Stimulated activated CD4-positive, alpha-beta T cell treated with anti-CD3 and anti-CD28 coated beads, Interleukin-15, amount 100 ng/mL, for 48 hours (primary cell): ENCODE measurements around the gene ITPKB.
"Not testable (repeated sequence)": the region's sequence is repeated elsewhere in the genome, so short reads cannot be mapped to it uniquely, and the experiment has no call there.

Source experiments
- DNase-seq, 2 donors: peaks; one replicate each; pipeline ENCODE4 v3.0.0-alpha.2; 2020; ENCODE audit warnings: low read depth in 2 of 2

The ITPKB gene

GRCh38 chr1:226651041-226651731 lies 87.9 kb downstream of the ITPKB start:
- no peak for DNase-seq

DNA sequence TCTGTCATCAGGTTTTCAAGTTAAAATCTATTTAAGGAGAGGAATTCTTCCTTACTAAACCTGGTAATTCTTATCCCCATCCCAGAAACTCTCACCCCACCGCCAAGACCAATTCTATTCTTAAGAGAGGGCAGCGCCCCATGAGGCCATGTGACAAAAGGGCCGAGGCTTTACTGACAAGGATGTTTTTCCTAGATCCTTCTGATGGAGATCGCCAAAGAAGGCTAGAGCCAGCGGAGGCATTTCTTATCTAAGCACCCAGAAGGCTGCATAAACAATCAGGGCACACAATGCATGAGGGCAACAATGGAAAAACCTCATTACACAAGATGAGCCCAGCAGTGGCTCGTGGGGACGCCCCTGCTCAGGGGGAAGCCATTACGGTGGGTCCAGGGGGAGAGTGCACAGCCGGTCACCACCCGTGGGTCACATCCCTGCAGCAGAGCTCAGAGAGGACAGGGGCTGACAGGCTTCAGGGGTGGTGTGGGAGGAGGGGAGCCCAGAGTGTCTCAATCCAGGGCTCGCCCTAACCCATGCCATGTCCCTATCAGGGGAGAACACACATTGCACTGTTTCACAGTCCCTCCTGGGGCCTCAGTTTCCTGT lies 88.7 kb downstream of the ITPKB start:
- DNase-seq: no peak

GRCh38 chr1:226649780-226650179 lies 89.3 kb downstream of the ITPKB start:
- DNase-seq: no peak

GRCh38 chr1:226649244-226649643 lies 89.8 kb downstream of the ITPKB start:
- DNase-seq: no peak

GRCh38 chr1:226648421-226648820 lies 90.7 kb downstream of the ITPKB start:
- no peak for DNase-seq

- no peak for DNase-seq
Observed at GRCh38 chr1:226647719-226648118, 91.4 kb downstream of the ITPKB start.

GRCh38 chr1:226646870-226647449 lies 92.1 kb downstream of the ITPKB start:
- DNase-seq: no peak

GRCh38 chr1:226646026-226646869 lies 92.8 kb downstream of the ITPKB start:
- DNase-seq: no peak

- no peak for DNase-seq
Observed at GRCh38 chr1:226645279-226645976, 93.7 kb downstream of the ITPKB start.

- no peak for DNase-seq
Observed at GRCh38 chr1:226644541-226645176, 94.4 kb downstream of the ITPKB start.

- no peak for DNase-seq
Observed at GRCh38 chr1:226643611-226644540, 95.2 kb downstream of the ITPKB start.

DNA sequence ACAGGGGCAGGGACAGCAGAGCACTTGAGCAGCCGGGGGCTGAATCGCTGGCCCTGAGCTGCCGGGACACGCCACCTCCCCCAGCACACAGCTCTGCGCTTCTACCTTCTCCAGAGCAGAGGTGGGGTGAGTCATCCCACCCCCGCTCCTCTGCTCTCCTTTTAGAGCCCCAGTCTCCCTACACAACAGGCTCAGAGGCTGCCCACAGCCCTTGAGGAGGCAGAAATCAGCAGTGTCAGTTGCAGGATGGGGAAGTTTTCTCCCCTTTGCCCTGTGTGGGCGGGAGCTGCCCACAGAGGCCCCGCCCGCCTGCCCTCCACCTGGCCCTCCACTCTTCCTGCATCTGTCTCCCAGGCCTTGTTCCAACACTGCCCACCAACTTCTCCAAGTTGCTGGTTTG lies 95.9 kb downstream of the ITPKB start:
- DNase-seq: peak; percentile 50 to 69

- DNase-seq: no peak
Observed at GRCh38 chr1:226642421-226642820, 96.7 kb downstream of the ITPKB start.

- no peak for DNase-seq
Observed at GRCh38 chr1:226641671-226642231, 97.3 kb downstream of the ITPKB start.

DNA sequence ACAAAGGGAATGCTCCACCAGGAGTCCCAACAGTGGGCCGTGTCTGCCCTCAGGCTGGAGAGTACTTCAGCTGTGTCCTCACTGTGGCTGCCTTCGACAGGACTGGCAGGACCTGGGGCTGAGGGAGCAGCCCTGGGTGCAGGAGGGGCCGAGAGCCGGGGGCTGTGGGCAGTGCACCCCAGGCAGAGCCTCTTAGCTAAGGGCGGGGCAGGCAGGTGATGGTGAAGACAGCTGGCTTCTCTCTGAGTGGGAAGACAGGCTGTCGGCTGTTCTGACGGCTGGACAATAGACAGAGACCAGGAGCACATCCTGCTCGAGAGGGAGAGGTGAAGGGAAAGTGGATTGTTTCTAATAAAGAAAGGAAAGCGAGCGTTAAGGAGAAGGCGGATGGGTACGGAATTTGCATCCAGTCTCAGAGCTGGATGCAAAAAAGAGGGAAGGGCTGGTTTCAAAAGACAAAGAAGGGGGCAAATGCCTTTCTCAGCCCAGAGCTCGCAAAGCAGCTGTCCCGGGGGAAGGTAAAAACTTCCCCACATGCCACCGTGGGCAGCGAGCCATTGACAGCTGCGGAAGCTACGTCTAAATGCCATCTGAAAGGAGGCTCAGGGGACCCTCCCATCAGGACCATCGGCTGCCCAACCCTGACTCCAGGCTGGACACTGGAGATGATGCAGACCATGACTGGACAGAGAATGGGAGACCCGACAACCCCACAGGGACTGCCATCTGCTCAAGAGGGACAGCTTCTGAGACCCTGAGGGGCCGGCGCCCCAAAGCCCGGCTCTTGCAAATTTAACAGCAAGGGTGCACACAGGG lies 98.6 kb downstream of the ITPKB start:
- no peak for DNase-seq

DNA sequence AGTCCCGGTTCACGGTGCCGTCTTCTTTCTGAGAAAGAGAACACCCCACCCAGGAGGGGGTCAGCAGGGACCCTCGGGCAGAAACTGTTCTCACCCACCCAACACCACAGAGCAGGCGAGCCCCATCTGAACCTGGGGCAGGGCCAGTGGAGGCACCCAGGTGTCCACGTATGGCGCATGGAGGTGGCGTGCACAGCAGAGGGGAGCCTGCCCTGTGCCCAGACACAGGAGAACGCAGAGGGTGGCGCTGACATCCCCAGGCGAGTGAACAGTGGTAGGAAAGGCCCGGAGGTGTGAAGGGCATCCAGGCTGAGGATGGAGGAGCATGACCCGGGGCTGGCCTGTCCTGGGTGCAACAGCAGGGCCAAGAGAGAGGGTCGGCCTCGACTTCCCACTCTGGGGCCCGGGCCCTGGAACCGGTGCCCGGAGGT lies 99.4 kb downstream of the ITPKB start:
- DNase-seq: no peak

DNA sequence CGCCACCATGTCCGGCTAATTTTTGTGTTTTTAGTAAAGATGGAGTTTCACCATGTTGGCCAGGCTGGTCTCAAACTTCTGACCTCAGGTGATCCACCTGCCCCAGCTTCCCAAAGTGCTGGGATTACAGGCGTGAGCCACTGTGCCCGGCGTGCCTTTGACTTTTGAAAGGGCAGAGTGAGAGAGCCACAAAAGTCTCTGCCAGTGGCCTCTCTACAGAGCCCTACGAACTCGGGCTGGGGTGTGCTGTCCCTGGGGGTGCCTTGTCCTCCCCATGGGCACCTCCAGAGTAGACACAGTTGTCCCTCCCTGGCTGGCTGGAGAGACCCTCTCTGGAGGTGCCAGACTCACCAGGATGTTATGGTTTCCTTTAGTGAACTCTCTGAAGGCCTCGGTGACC lies 99.9 kb downstream of the ITPKB start:
- not testable (repeated sequence) for DNase-seq

GRCh38 chr1:226638608-226639007 lies 100.5 kb downstream of the ITPKB start:
- DNase-seq: no peak
